ENCODE results near the gene RAB9A.

The RAB9A gene

DNA sequence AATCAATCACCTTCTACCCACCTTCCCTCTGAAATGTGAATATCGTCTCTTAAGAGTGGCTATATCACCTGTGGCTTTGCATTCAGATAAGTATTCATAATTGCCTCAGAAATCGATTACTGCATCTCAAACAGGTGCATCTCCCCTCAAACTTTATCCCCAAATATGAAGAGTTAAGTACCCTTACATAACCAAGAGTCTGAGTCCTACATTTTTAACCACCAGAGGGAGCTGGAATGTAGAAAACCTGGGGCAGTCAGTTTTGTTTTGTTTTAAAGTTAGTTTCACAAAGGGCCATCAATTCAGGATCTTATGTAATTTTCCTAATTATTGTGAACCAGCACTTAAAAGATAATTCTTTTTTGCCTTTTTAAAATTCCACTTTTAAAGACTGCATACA, 30.3 kb upstream of the RAB9A start:
- TF ChIP-seq CTCF (IDR thresholded peaks at IDR 0.05; ENCODE audit: low read depth, low read length, missing control alignments) = peak; percentile 67
- peak; percentile 44 for DNase-seq (ENCODE audit: low read depth)
- in situ Hi-C loops (cut with HindIII; ENCODE audit: low sequenced_read_pairs) = no loop called here
- H3K4me3 ChIP-seq (ENCODE audit: low read depth, low read length) = no peak overlapping the region

GRCh38 chrX:13659063-13659462, 29.9 kb upstream of the RAB9A start:
- no peak for DNase-seq (ENCODE audit: low read depth)
- in situ Hi-C loops (cut with HindIII; ENCODE audit: low sequenced_read_pairs) = no loop called here
- H3K4me3 ChIP-seq (ENCODE audit: low read depth, low read length) = no peak overlapping the region
- TF ChIP-seq CTCF (IDR thresholded peaks at IDR 0.05; ENCODE audit: low read depth, low read length, missing control alignments) = no peak

- in situ Hi-C loops (cut with HindIII; ENCODE audit: low sequenced_read_pairs) = no loop called here
- DNase-seq (ENCODE audit: low read depth) = no peak
- no peak for TF ChIP-seq CTCF (IDR thresholded peaks at IDR 0.05; ENCODE audit: low read depth, low read length, missing control alignments)
- H3K4me3 ChIP-seq (ENCODE audit: low read depth, low read length) = no peak overlapping the region
Measured at GRCh38 chrX:13661735-13662288, 27.1 kb upstream of the RAB9A start.

GRCh38 chrX:13662355-13662791, 26.6 kb upstream of the RAB9A start:
- no peak overlapping the region for H3K4me3 ChIP-seq (ENCODE audit: low read depth, low read length)
- DNase-seq (ENCODE audit: low read depth) = no peak
- no peak for TF ChIP-seq CTCF (IDR thresholded peaks at IDR 0.05; ENCODE audit: low read depth, low read length, missing control alignments)
- in situ Hi-C loops (cut with HindIII; ENCODE audit: low sequenced_read_pairs) = no loop called here

DNA sequence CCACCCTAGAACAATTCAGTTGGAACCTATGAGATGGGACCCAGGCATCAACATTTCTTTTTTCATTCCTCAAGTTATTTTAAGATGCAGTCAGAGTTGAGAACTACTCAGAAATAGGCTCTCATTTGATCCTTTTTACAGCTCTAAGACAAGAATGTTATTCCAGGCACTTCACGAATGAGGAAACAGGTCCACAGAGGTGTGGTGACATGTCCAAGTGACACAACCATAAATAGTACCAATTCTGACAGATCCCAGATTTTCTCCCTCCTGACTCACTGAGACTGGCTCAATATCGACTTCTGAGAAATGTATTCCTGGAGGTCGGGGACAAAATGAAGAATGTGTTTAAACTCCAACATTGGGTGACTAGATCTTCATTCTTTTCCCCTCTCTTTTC, 24.9 kb upstream of the RAB9A start:
- no peak for DNase-seq (ENCODE audit: low read depth)
- no peak for TF ChIP-seq CTCF (IDR thresholded peaks at IDR 0.05; ENCODE audit: low read depth, low read length, missing control alignments)
- in situ Hi-C loops (cut with HindIII; ENCODE audit: low sequenced_read_pairs) = no loop called here
- no peak overlapping the region for H3K4me3 ChIP-seq (ENCODE audit: low read depth, low read length)

DNA sequence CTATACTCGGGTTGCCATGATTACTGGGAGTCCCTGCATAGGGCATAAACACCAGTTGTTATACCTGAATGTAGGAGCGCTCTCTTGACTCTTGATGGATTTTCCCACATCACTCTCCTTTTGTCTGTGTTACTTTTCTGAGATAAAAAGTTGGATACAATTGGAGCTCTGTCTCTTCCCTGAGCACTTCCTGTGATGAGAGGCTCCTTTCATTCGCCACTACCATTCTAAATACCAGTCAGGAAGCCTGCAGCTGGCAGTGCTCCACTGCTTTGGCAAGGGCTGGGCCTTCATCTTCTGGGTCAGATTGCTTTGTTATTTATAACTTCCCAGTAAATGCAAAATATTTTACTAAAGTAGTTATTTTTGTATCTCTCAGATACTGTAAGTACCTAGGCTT, 22.1 kb upstream of the RAB9A start:
- H3K4me3 ChIP-seq (ENCODE audit: low read depth, low read length) = no peak overlapping the region
- in situ Hi-C loops (cut with HindIII; ENCODE audit: low sequenced_read_pairs) = no loop called here
- TF ChIP-seq CTCF (IDR thresholded peaks at IDR 0.05; ENCODE audit: low read depth, low read length, missing control alignments) = no peak
- no peak for DNase-seq (ENCODE audit: low read depth)

DNA sequence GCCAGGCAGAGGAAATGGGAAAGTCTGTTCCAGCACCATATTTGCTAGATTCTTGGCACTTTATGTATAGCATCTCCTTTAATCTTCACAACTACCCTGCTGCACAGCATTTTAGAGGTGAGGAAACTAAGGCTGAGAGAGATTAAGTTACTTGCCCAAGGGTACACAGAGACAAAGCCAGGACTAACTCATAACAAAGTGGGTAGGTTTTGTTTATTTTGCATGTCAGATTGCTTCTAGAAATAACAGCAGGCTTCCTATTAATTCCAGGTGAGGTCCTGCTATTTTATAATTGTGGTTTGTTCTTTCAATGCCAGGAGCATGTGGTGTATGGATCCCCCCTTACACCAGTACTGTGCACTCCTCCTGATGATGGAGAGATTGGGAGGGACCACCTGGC, 21.0 kb upstream of the RAB9A start:
- in situ Hi-C loops (cut with HindIII; ENCODE audit: low sequenced_read_pairs) = no loop called here
- no peak for DNase-seq (ENCODE audit: low read depth)
- H3K4me3 ChIP-seq (ENCODE audit: low read depth, low read length) = no peak overlapping the region
- no peak for TF ChIP-seq CTCF (IDR thresholded peaks at IDR 0.05; ENCODE audit: low read depth, low read length, missing control alignments)

Measured in astrocyte of the cerebellum (primary cell).